NCI-H510A treated with DMSO at 0.1 percent for 48 hours (cell line): ENCODE results near the gene PTPRN2.

Source experiments
- DNase-seq: peaks from one replicate; lab custom pipeline; 2025; lab: John Stamatoyannopoulos, UW

Gene PTPRN2

DNA sequence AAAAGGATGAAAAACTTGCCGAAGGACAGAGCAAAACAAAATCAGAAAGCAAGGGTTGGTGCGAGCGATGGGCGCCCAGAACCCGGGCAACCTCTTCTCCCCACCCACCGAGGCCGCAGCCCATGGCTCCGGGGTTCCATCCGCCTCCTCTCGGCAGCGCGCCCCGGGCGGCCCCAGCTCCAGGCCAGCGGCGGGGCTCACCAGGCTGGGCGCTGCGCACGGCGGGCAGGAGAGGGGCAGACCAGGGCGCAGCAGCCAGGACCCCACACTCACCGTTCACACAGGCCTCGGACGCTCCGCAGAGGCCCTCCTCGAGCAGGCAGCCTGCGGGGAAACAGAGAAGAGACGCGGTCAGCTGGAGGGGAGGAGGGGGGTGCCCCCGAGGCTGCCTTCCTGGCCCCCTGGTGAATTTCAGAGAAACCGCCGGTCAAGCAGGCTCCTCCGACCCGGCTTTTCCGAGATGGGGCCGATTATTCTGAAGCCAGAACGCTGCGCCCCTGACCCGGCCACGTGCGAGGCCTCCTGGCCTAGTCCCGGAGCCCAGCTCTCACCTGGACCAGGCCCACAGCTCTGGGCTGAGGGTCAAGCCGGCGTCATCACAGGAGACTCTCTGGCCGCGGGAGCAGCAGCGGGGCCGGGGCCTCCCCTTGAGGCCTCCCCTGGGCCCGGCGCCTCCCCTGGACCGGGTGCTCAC lies 98.0 kb downstream of the PTPRN2 start:
- DNase-seq = no peak

DNA sequence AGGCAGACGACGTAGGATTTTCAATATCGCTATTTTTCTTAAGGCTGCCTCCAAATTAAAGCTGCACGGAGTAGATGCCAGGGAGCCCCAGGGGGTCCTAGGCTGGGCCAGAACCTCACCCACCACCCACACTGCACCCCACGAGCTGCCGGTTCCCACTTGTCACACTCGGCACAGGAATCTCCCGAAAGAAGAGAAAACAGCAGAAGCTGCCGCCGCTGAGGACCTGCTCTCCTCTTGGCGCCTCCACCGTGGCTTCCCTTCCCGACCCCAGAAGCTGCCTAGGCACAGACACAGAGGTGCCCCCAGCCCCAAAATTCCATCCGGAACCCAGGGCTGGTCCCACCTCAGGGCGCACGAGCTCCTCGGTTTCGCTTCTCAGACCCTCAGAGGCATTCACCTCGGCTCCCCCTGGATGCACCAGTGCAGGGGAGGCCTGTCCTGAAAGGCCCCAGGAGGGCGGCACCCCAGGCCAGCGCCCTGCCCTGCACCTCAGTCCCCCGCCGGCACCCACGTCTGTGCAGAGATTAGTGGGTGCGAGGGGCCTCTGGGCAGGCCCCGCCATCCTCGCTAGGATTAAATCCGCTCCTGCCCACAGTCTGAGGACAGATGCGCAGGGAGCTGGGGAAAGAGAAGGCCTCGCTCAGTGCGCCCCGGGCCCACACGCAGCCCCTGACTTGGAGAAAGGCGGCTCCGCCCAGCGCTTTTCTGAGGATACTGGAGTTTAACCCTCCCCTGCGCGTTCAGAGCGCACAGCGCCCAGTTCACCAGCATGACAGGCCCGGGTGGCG lies 99.2 kb downstream of the PTPRN2 start:
- DNase-seq = no peak

DNA sequence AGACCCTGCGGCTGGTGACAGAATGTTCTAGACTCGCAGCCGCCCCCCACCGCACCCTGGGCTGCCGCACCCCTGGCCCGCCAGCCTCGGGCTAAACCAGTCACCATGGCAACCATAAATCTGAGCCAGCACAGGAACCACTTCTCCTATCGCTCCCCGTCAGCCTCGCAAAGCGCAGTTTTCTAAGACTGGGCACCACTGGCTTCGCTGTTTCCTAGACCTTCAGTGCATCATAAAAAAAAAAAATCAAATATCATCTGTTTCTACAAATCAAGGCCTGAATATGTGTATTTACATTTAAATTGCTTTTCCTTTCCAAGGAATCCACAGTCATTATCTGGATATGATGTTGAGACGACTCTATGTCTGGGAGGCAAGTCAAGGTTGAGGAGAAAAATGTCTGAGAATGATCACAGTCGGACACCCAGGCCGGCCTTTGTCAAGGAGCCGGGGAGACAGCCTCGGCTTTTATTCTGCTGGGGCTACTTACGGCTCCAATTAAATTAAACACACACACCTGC lies 99.9 kb downstream of the PTPRN2 start:
- DNase-seq = no peak

DNA sequence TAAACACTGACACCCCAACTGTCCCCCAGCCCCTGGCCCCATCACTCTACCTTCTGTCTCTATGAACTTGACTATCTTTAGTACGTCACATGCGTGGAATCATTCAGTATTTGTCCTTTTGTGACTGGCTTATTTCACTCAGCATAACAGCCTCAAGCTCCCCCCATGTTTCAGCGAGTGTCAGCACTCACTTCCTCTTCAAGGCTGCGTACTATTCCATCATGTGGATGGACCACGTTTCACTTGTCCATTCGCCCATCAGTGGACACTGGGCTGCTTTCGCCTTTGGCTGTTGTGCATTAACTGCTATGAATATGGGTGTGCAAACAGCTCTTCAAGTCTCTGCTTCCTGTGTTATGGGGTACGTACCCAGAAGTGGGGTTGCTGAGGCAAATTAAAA lies 100.7 kb downstream of the PTPRN2 start:
- DNase-seq = no peak

DNA sequence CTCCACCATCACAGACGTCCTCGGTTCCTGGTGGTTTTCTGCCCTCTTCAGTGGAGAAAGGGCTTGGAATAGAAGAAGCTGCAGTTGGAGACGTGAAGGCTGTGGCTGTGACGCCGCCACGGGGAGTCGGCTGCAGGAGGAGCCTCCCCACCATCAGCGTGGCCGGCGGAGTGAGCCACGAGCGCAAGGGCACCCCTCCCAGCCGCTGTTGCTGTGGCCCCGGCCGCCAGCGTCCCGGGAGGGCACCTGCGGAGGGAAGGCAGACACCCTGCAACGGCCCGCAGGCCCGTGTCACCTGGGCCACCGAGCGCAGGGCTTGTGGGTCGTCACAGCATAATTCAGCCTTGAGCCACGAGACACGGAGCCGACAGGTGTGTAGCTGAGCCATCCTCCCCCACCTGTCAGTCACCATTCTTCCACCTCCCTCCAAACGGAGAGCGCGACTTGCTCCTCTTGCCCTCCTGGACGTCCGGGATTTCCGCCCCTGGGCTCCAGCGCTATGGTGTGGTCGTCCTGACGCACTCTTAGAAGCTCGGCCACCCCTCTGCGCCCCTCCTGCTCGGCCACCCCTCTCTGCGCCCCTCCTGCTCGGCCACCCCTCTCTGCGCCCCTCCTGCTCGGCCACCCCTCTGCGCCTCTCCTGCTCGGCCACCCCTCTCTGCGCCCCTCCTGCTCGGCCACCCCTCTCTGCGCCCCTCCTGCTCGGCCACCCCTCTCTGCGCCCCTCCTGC lies 102.7 kb downstream of the PTPRN2 start:
- DNase-seq = no peak

DNA sequence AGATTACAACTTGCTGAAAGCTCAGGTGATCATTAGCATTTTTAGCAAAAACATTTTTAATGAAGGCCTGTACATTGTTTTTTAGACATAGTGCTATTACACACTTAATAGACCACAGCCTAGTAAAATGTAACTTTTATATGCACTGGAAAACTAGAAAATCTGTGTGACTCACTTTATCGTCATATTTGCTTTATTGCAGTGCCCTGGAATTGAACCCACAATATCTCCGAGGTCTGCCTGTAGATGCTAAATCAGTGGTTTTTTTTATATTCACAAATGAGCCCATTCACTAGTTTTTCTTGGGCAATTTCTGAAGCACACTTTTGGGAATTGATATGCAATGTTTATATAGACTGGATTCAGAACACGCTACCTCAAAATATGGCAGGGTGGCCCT lies 105.1 kb downstream of the PTPRN2 start:
- no peak for DNase-seq

DNA sequence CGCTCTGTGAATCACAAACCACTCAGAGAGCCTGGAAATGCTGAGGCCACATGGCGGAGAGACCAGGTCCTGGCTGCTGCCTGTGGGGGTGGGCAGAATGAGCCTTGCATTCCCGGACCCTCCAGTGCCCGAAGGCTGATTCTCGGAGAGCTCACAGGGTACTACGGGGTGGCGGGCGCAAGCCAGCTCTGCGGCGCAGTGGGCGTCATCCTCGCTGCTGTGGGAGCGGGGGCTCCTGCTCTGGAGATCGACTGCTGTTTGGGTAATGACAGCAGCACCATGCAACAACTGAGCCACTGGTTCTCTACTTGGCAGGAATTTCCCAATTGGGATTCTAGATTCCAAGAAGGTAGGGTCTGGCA lies 108.0 kb downstream of the PTPRN2 start:
- DNase-seq = no peak

DNA sequence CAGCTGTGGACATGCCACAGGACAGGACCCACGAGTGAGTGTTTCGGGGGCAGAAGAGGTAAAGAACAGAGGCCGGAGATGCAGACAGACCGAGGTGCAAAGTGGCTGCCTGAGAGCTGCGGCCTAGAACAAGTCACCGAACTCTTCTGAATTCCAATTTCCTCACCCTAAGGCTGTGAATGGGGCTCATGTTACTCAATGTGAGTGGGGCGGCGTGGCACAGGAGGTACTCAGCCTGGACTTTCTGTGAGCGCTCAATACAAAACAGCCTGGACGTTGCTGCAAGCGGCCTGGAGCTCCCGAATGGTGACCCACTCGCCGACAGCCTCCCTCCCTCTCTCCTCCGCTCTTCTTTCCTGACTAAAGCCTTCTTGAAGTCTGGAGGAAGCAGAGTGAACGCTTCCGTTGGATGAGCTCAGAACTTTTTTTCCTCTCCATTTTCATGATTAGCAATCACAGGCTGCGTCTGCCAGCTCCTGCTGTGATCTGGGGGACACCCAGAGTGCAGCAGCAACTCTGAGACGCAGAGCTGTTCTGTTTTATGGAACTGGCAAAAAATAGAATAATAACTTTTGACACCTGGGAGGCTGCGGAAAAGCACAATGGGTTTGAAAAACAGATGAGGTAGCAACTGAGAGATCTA lies 108.5 kb downstream of the PTPRN2 start:
- DNase-seq = no peak

DNA sequence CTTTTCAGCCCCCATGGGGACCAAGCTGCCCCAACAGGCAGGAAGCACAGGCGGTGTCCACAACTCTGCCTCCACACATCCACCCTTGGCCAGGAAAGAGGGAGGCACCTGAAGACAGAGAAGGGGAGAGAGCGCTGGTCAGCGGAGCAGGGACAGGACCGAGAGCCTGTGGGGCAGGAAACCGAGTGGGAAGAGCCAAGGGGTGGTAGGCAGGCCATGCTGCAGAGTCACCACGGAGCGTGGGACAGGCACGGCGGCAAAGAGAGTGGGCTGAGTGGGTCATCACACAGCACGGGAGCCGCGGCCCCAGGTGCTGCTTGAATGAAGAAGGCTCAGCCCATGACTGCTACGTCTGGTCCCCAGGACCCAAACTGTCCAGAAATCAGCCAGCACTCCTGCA lies 109.8 kb downstream of the PTPRN2 start:
- no peak for DNase-seq

DNA sequence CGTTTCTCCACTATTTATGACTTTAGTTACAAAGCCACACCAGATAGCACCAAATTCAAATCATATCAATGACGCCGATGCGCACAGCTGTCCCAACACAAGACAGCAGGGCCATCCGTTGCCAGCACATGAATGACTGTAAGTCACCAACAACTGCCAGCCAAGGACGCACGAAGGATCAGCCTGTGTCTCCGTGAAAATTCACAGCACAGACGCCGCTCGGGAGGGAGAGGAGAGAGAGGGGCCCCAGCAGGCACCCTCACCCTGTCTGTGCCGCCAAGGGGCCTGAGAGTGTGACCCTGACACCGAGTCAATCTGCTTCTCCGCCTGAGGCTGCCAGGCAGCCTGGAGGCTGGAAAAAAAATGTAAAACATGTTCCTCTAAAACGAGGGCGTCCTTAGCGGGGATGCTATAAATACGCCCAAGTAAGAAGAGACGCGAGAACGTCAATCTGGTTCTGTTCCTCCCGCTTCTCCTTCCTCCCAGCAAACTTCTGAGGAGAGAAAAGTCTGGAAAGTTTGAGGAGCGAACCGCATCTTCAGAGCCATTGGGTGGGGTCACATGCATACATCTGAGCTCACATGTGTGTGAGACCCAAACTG lies 111.2 kb downstream of the PTPRN2 start:
- no peak for DNase-seq

DNA sequence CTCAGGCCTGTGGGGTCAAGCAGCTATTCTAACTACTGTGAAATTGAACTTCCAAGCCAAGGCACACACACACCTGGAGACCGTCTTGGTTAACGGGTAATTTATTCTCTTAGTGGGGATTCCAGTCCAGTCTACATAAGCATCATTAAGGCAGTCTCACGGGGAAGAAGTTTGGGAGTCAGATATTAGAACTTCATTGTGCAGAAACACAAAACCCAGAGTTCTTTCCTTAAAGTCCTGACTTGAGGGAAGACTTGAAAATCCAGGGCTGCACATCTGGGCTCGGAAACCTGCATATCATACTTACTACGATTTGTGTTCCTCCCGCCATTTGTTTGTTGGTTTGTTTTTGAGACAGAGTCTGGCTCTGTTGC lies 112.0 kb downstream of the PTPRN2 start:
- DNase-seq = no peak

DNA sequence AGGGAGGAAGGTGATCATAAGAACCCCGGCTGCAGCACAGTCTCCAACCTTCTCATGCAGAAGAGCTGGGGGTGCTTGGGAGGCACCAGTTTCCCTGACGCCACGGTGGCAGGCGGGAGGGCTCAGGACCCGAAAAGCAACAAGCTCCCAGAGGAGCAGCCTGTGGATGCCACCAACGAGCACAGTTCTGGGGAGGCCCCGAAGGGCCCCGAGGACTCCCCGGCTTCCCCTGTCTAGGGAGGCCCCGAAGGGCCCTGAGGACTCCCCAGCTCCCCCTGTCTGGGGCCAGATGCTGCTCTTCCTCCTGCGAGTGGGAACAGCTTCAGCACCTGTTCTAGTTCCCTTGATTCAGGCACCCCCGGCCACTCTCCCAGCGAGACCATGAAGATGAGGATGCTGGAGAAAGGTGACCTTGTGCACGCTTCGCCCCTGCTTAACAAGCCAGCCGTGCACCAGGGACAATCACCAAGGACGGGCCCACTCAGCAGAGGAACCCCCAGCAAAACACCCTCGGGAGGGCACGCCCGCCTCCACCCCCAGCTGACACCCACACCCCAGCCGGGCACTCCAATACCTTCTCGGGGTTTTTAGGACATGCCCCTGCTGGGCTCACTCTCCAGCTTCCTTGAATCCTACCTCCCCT lies 112.5 kb downstream of the PTPRN2 start:
- no peak for DNase-seq

DNA sequence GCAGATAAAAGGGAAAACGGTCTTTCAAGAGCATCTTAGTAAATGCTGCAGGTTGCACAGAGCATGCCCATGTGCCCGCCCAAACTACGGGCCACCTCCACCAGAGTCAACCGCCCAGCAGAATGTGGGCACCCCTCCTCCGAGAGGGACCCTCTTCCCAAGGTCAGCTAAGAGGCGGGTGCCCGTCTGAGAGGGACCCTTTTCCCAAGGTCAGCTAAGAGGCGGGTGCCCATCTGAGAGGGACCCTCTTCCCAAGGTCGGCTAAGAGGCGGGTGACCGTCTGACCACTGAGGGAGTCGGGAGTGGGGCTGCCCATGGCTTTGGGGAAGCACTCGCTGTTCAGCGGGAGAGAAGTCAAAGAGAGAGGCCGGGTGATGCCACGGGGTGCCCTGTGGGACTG lies 113.1 kb downstream of the PTPRN2 start:
- DNase-seq = no peak

DNA sequence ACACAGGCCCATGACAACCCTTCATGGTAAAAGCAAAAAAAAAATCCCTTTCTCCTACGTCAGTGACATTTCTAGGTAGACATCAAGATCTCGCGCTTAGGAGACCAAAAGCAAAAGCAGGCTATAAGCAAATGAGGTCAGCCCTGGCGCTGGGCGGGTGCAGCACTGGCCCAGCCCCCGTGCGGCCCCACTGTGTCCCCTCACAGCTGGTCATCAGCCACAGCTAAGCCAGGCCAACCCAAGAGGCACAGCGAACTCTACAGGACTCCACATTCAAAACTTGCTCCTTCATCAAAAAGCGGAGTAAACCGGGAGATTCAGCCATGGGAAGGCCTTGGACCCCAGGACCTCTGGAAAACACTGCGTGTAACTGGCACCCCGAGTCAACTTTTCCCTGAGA lies 113.7 kb downstream of the PTPRN2 start:
- DNase-seq = no peak

DNA sequence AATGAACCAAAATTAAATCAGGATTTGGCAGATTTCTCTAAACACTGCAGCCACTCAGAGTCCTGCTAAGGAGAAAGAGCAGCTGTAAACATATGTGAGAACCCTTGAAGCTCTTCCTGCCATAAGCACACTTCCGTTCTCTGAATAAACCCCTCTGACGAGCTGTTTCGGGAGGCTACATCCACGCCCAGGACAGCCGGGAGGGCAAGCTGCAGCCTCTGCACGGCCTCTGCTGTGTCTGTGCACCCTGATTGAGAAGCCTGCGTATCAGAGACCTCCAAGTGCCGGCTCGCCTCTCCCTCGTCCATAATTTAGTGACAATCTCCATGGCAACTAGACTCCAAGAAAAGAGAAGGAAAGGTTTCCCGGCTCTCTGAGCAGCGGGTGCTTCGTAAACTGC lies 114.4 kb downstream of the PTPRN2 start:
- peak; percentile 84 for DNase-seq

DNA sequence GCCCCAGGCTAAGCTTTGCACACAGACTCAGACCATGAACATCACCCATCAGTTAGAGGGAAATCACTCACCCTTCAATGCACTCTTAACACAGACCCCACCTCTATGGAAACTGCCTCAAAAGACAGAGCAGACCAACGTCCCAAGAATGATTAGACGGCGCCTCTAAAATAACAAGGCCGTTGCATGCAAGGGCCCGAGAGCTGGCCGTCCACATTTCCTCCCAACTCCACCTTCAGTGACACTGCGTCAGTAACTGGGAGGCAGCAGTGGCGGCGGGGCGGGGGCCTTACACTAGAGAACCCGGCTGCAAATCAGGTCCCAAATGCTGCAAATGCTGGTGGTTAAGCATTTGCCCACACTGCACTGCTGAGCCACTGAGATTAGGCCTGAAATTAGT lies 115.0 kb downstream of the PTPRN2 start:
- DNase-seq = no peak

DNA sequence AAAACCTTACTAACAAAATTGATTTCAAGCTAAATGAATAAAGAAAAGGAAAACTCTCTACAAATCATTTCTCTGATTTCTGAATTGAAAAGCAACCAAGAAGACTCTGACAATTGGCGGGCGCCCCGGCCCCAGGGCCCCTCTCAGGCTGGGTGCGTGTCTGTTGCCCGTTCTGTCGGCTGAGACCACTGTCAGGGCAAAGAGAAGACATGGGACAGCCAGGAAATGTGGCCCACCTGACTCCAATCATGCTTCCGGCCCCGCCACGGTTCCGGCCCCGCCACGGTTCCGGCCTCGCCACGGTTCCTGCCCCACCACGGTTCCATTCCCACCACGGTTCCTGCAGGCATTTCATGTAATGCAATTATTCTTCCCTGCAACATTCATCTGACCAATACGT lies 115.9 kb downstream of the PTPRN2 start:
- DNase-seq = no peak

DNA sequence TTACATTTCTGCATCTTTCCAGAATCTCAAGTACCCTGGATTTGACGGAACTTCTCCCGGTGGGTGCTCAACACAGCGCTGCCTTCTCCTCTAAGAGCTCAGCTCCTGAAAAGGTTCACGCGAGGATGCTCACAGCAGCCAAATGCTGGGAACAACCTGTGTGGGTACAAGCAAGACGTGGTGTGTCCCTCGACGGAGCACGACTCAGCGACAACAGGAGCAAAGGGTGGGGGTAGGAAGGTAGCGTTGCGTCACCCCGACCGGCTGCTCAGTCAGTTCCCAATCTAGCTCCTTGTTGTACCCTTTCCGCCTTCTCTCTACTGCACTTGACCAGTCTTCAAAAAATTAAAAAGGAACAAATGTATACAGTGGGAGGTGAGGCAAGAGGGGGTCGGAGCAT lies 117.3 kb downstream of the PTPRN2 start:
- no peak for DNase-seq

DNA sequence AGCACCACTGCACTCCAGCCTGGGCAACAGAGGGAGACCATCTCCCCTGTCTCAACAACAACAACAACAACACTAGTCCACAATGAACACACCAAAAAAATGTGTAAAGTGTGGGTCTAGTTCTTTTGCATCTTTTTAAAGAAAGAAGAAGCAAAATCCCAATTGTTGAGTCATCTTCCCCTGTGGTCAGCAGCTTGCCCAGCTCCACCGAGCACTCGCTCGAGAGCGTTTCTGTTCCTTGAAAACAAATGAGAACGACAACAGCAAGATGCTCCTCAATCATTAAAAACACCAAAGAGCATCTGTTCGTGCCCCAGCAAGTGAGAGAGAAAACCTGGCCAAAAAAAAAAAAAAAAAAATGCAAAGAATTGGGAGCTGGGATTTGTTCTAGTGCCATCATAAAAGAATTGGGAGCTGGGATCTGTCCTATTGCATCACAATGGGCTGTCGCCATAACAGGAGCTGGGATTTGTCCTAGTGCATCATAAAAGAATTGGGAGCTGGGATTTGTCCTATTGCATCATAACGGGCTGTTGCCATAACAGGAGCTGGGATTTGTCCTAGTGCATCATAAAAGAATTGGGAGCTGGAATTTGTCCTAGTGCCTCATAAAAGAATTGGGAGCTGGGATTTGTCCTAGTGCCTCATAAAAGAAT lies 118.1 kb downstream of the PTPRN2 start:
- DNase-seq = no peak

DNA sequence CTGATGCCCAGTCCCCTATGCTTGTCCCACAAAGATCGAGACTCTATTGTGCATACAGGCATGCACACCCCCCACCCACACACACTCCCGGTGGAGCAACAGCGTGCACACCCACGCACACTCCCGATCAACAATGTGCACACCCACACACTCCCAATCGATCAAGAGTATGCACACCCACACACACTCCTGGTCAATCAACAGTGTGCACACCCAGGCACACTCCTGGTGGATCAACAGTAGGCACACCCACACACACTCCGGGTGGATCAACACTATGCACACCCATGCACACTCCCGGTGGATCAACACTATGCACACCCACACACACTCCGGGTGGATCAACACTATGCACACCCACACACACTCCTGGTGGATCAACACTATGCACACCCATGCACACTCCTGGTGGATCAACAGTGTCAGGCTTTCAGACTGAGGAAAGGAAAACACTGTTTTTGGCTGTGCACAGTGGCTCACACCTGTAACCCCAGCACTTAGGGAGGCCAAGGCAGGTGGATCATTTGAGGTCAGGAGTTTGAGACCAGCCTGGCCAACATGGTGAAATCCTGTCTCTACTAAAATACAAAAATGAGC lies 118.8 kb downstream of the PTPRN2 start:
- no peak for DNase-seq

DNA sequence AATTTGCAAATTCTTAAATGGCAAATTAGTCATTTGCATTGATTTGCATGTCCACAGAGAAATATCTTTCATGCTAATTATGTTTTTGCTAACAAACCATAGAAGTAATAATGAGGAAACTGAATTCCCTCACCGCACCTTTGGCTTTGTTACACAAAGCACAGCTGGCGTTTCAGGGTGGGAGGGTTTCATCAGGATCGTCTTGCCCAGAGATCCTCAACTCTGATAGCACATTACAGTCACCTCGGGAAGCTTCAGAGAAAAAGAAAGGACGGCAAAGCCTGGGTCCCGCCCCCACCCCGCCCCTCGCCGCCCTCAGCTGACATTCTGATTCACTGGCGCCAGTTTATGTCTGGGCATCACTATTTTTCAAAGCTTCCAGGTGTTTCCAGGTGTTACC lies 119.4 kb downstream of the PTPRN2 start:
- no peak for DNase-seq
